GM12892 (cell line): ENCODE results near the gene ENTPD2.

Experiments
- DNase-seq: peaks from one replicate; pipeline ENCODE4 v3.0.0; 2011; ENCODE audit not compliant: insufficient read length
- FAIRE-seq: peaks from 2 replicates; lab custom pipeline; 2011; peaks lifted over from hg19 to GRCh38; lab: Jason Lieb, UNC
- POLR2A ChIP-seq: IDR thresholded peaks from 2 replicates; pipeline ENCODE4 v1.6.1; 2011; ENCODE audit warnings: low read depth, low read length, control low read depth
- POLR2AphosphoS5 ChIP-seq: IDR thresholded peaks from 2 replicates; pipeline ENCODE4 v1.6.1; 2011; ENCODE audit warnings: low read depth, low read length, control low read depth
- TAF1 ChIP-seq: IDR thresholded peaks from 2 replicates; pipeline ENCODE4 v1.6.1; 2011; ENCODE audit warnings: low read depth, mild to moderate bottlenecking, control low read depth, low read length, borderline replicate concordance

The ENTPD2 gene

DNA sequence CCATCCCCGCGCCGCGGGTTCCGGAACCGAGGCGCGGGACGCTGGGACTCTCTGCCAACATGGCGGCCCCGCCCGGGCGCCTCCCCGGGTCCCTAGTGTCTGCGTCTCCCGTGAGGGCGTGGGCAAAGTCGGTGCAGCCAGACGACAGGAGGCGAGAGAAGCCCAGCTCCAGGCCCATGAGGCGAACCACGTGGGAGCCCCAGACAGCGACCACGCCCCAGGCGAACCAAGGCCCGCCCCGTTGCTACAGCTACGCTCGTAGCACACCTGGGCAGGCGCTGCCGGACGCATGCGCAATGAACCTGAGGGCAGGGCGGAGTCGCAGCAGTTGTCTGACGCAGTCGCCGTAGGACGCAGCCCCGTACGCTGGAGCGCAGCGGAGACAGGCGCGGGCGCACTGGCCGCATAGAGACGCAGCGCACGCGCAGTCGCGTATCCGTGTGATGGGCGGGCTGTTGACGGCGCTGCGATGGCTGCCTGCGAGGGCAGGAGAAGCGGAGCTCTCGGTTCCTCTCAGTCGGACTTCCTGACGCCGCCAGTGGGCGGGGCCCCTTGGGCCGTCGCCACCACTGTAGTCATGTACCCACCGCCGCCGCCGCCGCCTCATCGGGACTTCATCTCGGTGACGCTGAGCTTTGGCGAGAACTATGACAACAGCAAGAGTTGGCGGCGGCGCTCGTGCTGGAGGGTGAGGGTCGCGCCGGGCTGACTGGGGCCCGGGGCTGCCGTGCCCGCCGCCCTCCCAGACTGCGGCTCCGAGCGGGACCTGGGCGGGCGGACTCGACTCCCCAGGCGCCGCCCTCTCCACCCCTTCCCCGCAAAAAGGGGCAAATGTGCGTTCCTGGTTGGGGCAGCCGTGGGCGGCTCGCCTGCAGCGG is 32.9 kb upstream of the ENTPD2 start, which contains the start of gene MAN1B1:
TSS of gene MAN1B1 (plus strand) at position 455 of the 878 bp plus-strand sequence. CDS start at position 470, 15 bp downstream.
- TF ChIP-seq TAF1 (peak; percentile 62; the same call in 1 of the 2 replicates), POLR2A (peak; percentile 79), POLR2AphosphoS5 (peak; percentile 52; the same call in 1 of the 2 replicates)
- FAIRE-seq, result peak; percentile 100

DNA sequence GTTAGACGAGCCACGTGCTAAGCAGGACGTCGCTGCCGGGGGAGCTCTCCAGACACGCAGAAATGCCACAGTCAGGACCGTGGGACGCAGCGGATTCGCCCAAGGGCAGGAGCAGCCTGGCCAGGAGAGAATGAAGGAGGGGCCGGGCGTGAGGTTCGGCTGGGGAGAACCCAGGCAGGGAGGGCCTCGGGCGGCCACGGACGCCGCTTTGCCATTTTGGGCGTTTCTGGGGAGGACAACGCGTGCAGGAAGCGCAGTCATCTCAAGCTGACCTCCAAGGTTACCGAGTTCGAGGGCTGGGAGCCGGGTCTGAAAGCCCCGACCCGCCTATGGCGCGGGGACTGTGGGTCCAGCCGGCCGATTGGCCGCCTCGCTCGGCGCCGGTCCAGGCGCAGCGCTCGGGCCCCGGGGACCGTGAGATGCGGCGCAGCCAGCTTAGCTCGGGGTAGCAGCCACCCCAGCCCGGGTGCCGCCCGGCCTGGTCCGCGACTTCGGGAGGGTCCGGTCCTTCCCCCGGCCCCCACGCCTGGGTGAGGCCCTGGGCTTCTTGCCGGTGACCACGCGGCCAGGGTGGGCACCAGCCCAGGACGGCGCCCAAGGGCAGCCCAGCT is 32.2 kb upstream of the ENTPD2 start:
- TF ChIP-seq POLR2A (no peak), POLR2AphosphoS5 (0 out of 2 replicates have a peak, but pooled peaks have one; percentile 6)
- DNase-seq, result no peak
- peak; percentile 80 for FAIRE-seq

More for the DNA sequence above, 32.9 kb upstream of the ENTPD2 start, which contains the start of gene MAN1B1:
- peak; percentile 98 for DNase-seq

DNA sequence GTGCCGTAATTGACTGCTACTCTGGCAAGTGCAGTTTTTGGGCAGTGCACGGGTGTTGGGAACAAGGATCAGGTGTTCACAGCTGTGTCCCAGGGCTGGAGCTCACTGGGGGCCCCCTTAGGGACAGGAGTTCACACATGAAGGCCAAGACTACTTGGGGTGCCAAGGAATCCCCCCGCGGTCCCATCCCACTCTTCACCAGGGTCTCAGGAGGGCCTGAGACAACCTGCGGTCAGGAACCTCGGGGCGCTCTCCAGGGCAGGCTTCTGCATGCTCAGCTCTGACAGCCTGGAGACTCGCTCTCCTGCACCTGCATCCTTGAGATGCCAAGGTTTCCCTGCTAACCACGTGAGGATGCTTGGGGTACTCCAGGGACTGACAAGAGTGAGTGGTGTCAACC is 30.7 kb upstream of the ENTPD2 start:
- FAIRE-seq (no peak), DNase-seq (no peak)
- TF ChIP-seq POLR2AphosphoS5, result no peak

DNA sequence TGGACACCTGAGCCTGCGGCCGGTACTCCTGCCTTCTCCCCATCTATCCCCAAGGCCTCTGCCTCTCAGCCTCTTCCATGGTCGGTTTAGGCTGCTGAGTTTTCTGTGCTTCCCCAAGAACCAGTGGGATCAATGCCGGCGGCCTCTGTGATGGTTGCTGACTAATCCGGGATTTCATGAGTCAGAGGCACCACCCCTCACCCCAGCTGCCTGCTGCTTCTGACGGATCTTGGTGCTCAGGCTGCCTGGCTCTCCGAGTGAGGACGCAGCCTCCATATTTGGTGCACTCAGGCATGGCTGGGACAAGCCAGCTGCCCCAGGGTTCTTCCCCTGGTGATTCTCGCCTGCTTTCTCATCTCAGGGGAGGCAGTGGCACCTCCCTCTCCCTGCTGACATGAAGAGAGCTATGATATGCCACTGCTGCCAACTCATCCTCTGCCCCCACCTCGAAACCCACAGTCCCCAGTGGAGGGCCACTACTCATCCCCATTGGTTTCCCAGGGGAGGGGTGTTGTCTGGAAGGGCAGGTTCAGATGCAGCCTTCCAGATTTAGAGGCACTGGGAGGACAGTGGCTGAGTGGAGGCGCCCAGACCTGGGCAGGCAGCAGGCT is 29.6 kb upstream of the ENTPD2 start:
- DNase-seq, result no peak
- FAIRE-seq, result no peak
- TF ChIP-seq TAF1 (no peak), POLR2AphosphoS5 (no peak), POLR2A (no peak)

DNA sequence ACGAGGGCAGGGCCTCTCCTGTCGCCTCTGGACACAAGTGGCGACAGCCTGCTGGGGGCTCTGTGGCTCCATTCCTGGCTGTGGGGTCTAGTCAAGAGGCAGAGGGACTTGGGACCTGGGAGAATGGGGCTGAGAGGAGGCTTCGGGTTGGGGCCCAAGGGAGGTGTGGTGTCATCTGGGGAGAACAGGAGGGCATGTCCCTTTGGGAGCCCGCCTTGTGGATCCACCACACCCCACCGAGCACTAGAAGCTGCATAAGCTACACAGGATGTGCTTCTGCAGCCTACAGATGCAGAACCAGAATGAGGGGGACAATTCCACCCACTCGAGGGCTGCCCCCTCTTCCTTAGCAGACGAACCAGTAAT is 29.0 kb upstream of the ENTPD2 start:
- TF ChIP-seq TAF1 (no peak), POLR2A (no peak), POLR2AphosphoS5 (no peak)
- DNase-seq (no peak), FAIRE-seq (no peak)

DNA sequence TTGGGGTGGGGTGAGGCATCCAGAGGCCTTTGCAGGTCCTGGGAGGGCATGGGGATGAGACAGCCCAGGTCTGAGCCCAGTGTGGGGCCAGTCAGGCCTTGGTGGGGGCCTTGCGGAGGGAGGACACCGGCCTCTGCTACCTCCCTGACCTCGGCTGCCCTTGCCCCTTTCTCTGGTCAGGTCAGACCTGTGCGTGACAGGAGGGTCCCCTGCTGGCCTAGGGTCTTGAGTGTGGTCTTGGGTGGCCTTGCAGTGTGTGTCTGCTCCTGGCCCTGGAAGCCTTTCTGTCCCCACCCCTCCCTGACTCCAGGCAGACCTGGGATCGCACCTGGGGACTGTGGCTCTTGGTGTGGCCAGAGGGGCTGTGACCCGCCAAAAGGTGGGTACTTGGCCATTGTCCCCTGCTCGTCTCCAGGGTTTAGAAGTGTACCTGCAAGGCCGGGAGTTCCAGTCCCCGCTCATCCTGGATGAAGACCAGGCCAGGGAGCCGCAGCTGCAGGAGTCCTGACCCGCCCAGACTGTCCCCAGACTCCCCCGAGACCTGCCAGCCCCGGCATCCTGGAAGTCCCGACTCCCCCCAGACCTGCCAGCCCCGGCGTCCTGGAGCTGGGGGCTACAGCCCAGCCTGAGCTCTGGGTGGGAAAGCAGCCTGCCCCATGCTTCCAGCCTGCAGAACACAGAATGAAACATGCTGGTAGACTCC is 28.5 kb upstream of the ENTPD2 start:
- TF ChIP-seq POLR2A (no peak), TAF1 (no peak), POLR2AphosphoS5 (no peak)
- DNase-seq (no peak), FAIRE-seq (no peak)

DNA sequence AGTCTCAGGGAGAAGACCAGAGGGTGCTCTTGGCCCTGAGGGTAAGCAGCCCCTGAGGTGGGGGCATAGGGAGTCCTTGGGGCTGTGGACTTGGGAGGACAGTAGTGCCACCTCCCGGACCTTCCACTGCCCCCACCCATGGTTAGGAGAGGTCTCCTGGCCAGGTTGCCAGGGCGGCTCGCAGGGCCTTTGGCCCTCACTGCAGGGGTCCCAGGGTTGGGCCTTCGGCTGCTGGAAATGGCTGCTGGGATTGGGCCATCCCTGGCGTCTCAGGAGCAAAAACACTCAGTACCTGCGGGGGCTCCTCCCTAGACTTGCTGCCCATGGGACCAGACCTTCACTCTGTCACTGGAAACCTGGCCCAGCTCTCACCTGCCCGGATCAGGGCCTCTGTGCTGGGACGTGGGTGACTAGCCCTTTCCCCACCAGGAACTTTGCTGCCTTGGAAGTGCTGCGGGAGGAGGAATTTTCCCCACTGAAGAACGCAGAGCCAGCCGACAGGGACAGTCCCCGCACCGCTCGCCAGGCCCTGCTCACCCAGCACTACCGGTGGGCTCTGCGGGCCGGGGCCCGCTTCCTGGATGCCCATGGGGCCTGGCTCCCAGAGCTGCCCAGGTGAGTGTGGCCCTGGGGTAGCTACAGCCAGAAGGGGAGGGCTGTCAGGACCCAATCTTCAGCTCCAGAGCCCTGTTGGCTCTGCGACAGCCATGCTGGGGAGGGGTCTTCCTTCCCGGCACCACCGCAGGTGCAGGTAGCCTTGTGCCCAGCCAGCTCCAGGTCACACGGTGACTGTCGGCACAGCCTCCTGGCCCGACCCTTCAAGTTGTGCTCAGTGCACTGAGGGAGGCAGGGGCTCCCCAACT is 26.6 kb upstream of the ENTPD2 start:
- TF ChIP-seq TAF1 (no peak), POLR2A (no peak), POLR2AphosphoS5 (no peak)
- DNase-seq (no peak), FAIRE-seq (no peak)

DNA sequence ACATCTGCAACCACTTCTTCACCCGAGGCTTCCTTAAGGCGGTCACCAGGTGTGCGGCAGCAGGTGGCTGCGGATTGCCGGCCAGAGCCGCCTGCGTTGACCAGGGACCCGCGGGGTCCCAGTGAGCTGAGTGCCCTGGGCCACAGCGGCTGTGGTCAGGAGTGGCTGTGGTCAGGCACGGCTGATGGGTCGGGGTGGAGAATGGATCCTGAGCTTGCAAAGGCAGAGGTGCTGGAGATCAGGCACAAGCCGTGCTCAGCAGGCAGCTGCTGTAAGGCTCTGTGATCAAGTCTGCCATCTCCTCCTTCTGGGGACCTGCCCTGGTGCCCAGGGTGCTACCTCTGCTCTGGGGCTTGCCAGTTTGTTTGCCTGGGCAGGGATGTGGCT is 25.5 kb upstream of the ENTPD2 start:
- TF ChIP-seq POLR2A, result no peak
- no peak for TF ChIP-seq POLR2AphosphoS5
- no peak for TF ChIP-seq TAF1
- DNase-seq, result no peak
- FAIRE-seq, result no peak

DNA sequence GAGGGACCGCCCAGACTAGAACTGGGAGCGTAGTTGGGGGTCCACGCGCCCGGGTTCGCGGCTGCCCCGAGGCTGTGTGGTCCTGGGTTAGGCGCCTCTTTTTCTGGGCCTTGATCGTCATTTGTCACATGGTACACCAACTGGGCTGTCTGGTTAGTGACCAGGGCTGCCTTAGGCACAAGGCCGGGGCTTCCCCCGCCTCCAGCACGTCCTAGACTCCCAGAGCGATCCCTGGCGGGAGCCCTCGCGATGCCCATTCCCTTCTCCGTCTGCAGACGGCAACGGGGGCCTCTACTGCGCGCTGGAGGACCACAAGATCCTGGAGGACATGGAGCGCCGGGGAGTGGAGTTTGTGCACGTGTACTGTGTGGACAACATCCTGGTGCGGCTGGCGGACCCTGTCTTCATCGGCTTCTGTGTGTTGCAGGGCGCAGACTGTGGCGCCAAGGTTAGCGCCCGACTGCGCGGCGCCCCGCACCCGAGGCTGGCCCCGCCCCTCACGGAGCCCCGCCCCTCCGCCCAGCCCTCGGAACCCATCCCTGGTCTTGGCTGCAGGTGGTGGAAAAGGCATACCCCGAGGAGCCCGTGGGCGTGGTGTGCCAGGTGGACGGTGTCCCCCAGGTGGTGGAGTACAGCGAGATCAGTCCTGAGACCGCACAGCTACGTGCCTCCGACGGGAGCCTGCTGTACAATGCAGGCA is 25.0 kb upstream of the ENTPD2 start:
- no peak for TF ChIP-seq POLR2AphosphoS5
- TF ChIP-seq POLR2A, result no peak
- no peak for TF ChIP-seq TAF1
- FAIRE-seq (no peak), DNase-seq (no peak)
